ENCODE data around the gene HERC3.

- TF ChIP-seq YY1 (IDR thresholded peaks at IDR 0.05), result no peak
- TF ChIP-seq CTCF (IDR thresholded peaks at IDR 0.05; ENCODE audit: low read depth, low read length, missing input control), result no peak
- peak; percentile 36 for TF ChIP-seq SP1 (IDR thresholded peaks at IDR 0.05)
- TF ChIP-seq RAD21 (IDR thresholded peaks at IDR 0.05), result no peak
- TF ChIP-seq REST (IDR thresholded peaks at IDR 0.05), result no peak
- TF ChIP-seq HNF4G (IDR thresholded peaks at IDR 0.05), result peak; percentile 65
- TF ChIP-seq MAX (IDR thresholded peaks at IDR 0.05), result peak; percentile 14
Observed at GRCh38 chr4:88660446-88661294, 68.4 kb downstream of the HERC3 start.

Data from liver (tissue), 3 donors.